NCI-H345 (cell line): ENCODE results near the gene ABTB2.

Experiments
- DNase-seq: peaks from one replicate; lab custom pipeline; 2025; lab: John Stamatoyannopoulos, UW

ABTB2 gene

GRCh38 chr11:34284811-34285481 is 72.9 kb downstream of the ABTB2 start:
- DNase-seq: peak; percentile 70

GRCh38 chr11:34284156-34284555 is 73.7 kb downstream of the ABTB2 start:
- DNase-seq: no peak

DNA sequence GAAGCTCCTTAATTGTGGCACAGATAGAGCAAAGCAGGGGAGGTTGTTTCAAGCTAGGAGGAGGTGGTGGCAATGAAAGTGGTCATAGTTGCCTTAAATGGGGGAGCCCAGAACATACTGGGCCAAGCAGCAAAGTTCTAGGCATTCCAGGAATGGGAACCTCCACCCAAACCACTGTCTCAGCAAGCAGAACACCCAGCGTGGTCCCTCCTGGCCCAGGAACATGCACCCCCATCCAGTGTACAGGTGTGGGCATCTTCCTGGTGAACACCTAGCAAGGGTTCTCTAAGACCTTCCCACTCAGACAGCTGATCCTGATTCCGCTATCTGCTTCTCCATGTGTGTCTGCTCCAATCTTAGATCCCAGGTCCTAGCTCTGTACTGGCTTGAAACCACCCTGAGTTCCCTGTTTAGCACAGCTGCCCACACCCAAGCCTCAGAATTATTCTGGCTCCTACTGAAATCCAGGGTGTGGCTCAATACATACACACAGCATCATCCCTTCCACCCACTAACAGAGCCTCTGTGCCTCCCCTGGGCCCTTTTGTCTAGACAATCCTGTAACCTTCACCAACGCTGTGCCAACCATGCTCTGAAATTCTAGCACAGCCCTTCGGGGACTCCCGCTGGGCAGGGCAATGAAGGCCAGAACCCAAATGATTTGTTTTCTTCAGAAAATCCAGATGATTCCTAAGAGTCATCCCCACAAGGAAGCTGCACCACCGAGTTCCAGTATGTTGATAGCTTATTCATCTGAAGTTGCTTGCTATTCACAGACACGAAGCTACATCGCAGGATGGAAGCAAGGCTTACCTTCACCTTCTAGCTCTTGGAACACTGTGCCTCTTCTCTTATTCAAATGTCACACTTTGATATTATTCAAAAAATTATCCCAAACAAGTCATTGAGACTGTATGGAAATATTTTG is 76.6 kb downstream of the ABTB2 start:
- DNase-seq: no peak

GRCh38 chr11:34278693-34279297 is 79.0 kb downstream of the ABTB2 start:
- DNase-seq: no peak

DNA sequence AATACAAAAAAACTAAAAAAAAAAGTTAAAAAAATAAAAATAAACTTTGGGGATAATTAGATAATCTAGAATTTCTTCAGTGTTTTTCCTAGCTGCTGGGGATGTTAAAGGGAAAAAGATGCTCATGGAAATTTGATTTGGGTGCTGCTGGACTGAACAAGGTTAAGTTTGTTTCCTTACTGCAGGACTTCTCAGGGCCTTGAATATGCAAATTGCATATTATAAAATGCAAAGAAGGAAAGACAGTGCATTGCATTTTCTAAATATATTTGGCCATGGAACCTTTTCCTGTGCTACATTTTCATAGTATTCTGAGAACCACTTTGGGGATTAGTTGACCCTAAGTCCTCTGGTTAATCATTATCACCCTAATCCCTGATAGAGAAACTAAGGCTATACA is 79.6 kb downstream of the ABTB2 start:
- DNase-seq: no peak

- no peak for DNase-seq
Observed at GRCh38 chr11:34277171-34277570, 80.6 kb downstream of the ABTB2 start.

DNA sequence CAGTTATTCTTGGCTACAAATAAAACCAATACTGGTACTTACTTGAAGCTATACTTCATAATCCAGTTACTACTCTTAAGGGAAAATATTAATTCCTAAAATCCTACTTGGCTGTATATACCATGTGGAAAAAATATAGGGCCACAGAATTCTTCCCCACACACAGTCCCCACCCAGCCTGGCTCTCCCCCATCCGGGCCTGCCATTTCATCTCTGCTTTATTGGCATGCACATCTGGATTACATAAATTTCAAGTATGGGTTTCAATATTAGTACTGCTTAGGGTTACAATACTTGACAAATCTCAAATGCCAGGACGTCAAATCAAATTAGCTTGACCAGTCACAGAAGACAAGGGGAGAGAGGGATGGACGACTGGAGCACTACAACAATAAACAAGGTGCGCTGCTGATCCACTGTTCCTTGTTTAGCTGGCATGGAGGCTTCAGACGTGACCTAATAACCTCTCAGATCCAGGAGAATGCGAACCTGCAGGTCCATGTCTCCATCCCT is 81.4 kb downstream of the ABTB2 start:
- DNase-seq: no peak

DNA sequence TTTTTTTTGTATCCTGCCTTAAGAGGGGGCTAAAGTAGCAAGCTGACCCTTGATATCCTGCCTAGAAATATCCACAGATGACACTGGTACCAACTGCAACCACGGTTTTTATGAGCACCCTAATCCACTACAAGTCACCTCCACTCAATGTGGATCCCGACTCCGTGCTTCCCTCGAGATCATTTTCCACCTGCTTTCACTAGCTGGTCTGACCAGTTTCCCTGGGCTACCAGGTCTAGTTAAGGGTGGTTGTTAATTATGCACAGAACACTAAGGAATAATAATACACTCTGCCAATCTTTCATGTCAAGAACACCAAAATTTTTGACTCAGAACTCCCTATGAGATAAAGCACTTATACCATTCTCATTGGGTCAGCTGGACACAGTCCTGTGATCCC is 82.3 kb downstream of the ABTB2 start:
- no peak for DNase-seq

- no peak for DNase-seq
Observed at GRCh38 chr11:34274712-34275398, 83.0 kb downstream of the ABTB2 start.

DNA sequence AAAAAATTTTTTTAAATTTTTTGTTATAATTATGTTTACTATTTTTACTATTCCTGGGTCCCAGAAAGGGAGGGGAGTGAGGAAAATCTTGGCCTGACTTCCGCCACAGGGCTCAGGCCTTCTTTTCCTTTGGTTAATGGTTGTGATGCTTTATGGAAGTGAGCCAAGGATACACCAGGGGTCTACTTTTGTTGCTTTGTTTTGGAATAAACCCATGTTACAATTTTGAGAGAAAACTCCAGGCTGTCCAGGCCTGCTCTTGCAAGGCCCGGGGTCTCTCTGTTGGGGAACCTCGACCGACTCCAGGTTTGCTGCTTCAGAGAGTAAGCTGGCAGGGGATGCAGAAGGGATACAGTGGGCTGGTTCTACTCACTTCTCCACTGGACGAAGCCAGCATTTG is 84.7 kb downstream of the ABTB2 start:
- DNase-seq: no peak

DNA sequence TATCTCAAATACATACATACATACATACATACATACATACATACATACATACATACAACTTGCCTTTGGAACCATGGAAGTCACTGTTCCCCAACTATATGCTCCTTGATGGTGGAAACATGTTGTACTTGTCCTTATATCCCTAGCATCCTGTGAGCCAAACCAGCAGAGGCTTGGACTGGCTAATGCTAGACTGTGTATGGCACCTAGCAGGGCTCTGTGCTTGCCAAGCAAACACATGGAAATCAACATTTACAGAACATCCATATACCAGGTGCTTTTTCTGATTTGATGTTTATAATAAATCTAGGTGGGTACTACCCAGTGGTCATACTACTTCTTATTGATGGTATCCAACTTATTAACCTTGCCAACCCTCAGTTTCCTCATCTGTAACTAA is 86.1 kb downstream of the ABTB2 start:
- DNase-seq: no peak

DNA sequence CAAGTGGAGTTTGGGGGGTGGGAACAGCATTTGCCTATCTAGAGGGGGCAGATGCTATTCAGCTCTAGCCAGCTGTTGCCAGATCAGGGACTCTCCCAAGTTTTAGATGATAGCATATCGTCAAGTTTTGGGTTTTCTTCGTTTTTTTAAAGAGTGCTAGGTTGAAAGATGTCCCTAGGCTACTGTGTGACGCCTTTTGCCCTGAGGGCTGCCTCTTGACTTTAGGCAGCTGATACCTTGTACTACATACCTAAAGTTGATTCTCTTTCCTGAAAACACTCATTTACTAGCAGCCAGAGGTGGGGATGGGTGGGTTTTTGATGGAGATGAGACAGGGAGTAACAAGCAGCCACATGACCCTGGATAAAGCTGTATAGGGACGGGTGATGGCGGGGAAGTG is 87.1 kb downstream of the ABTB2 start:
- no peak for DNase-seq

DNA sequence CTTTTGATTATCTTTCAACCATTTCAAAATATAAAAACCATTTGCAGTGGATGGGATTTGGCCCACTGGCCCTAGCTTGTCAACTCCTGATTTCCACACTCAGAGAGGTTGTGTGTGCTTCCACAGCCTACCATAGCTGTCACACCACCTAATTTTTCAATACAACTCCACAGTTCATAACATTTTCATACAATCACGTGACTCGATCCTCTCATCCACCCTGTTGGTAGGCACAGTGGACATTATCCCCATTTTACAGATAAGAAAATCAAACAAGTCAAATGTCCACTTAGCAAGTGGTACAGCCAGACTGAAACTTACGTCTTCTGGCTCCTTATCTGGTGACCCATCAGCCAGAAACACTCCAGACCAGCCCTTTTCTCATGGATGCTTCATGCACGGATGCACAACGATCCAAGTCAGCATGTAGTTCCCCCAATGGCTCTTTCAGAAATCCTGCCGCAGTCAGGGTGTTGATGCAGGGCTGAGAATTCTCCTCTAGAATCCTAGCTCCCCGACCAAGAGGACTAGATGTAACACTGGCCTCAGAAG is 88.0 kb downstream of the ABTB2 start:
- DNase-seq: no peak

GRCh38 chr11:34268906-34269430 is 88.8 kb downstream of the ABTB2 start:
- DNase-seq: no peak

- DNase-seq: no peak
Observed at GRCh38 chr11:34267417-34267816, 90.4 kb downstream of the ABTB2 start.

GRCh38 chr11:34267013-34267412 is 90.8 kb downstream of the ABTB2 start:
- DNase-seq: no peak

DNA sequence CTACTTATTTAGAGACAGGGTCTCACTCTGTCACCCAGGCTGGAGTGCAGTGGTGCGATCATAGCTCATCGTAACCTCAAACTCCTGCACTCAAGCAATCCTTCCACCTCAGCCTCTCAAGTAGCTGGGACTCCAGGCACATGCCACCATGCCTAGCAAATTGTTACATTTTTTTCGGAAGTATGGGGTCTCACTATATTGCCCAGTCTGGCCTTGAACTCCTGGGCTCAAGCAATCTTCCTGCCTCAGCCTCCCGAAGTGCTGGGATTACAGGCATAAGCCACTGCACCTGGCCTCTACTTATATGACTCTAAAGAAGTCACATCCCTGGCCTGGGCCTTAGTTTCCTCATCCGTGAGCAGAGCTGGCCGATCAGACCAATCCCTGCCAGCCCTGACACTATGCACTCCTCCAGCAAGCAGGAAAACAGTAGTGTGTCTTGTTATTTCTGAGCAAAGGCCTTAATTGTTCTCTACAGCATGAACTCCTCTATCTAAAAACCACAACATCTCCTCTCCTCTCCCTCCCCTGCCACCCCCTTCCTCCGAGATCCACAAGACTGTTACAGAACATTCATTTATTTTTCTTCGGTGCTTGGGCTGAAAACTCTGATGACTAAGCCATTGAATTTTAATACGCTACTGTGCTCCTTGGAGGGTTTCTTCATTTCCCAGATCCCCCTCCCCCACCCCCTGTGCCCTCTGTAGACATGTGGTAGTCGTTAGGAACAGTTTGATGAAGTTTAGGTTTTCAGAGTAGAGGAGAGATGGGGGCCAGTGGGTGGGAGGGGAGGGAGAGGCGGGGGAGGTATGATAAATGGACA is 91.5 kb downstream of the ABTB2 start:
- no peak for DNase-seq

GRCh38 chr11:34264303-34265110 is 93.3 kb downstream of the ABTB2 start:
- no peak for DNase-seq

GRCh38 chr11:34263441-34264091 is 94.2 kb downstream of the ABTB2 start:
- peak; percentile 79 for DNase-seq
